ENCODE measurements around the gene MAL. TPM values are rescaled to one million over a fixed set of nuclear protein-coding genes. Genes with fewer than 3 reads are reported as not detected.

The MAL gene
- total and polyA plus RNA-seq, 2 of the 8 experiments (the other 6 are each of a cell fraction or from before 2014, with no cell fraction given) = not detected

- Histone ChIP-seq H3K23ac (ENCODE audit: insufficient read length) (no peak overlapping the region), H3K18ac (ENCODE audit: extremely low read depth, low read length) (no peak overlapping the region), H2AK5ac (ENCODE audit: low read depth, low read length) (no peak overlapping the region), H2BK15ac (ENCODE audit: low read length) (no peak overlapping the region), H3K56ac (replicated peaks; ENCODE audit: insufficient read length, low read depth, low read length) (no peak overlapping the region), H3K9me3 (ENCODE audit: insufficient read depth in 2 of 2, low read depth in 1 of 2, low read length in 1 of 2) (peaks cover 86 to 92% of the 10 kb centered on the region in 2 experiments), H3K9ac (replicated peaks in 1 of 4; ENCODE audit: extremely low read depth in 1 of 4, low read depth in 3 of 4, low read length in 3 of 4) (no peak overlapping the region), H3K27ac (ENCODE audit: low read depth, low read length) (no peak overlapping the region), H3K4me3 (ENCODE audit: extremely low read depth in 1 of 4, insufficient read depth in 2 of 4, low read depth in 3 of 4, low read length in 4 of 4) (no peak overlapping the region), H3K14ac (ENCODE audit: insufficient read length) (no peak overlapping the region), H3K36me3 (ENCODE audit: control insufficient read depth in 2 of 4, insufficient read depth in 4 of 4, low read length in 3 of 4) (no peaks in the 10 kb centered on the region), H4K8ac (ENCODE audit: extremely low read depth, insufficient read depth, low read length) (no peak overlapping the region), H4K91ac (replicated peaks; ENCODE audit: insufficient read length, low read length) (no peak overlapping the region), H4K20me1 (replicated peaks in 1 of 2; ENCODE audit: control insufficient read depth in 1 of 2, insufficient read depth in 2 of 2, low read length in 2 of 2) (no peaks in the 10 kb centered on the region), H4K5ac (ENCODE audit: insufficient read length, low read depth, low read length) (no peak overlapping the region), H2BK5ac (ENCODE audit: low read depth, low read length) (no peak overlapping the region), H2AFZ (ENCODE audit: low read length) (no peak overlapping the region), H3K23me2 (ENCODE audit: low read depth, low read length) (no peaks in the 10 kb centered on the region; the same call in 1 of the 2 replicates), H3K79me1 (ENCODE audit: low read depth, low read length) (no peaks in the 10 kb centered on the region), H2BK120ac (replicated peaks; ENCODE audit: low read depth, low read length) (no peak overlapping the region), H3K79me2 (ENCODE audit: control insufficient read depth in 1 of 2, insufficient read depth in 2 of 2, low read length in 2 of 2) (no peaks in the 10 kb centered on the region), H3K4me2 (ENCODE audit: insufficient read depth in 1 of 2, low read depth in 2 of 2, low read length in 2 of 2) (no peak overlapping the region), H3K4ac (replicated peaks; ENCODE audit: insufficient read length, low read depth, low read length) (no peak overlapping the region), H2BK12ac (ENCODE audit: low read depth, low read length) (no peak overlapping the region), H3K4me1 (replicated peaks in 1 of 4; ENCODE audit: control insufficient read depth in 3 of 4, insufficient read depth in 4 of 4, low read length in 3 of 4) (no peaks in the 10 kb centered on the region), H3K27me3 (replicated peaks in 1 of 4; ENCODE audit: control insufficient read depth in 3 of 4, extremely low read depth in 1 of 4, insufficient read depth in 3 of 4, low read length in 3 of 4) (peaks cover 0 to 3% (median 0%) of the 10 kb centered on the region in 4 experiments; a peak in 1 of 7 replicates), H2BK20ac (ENCODE audit: low read length) (no peak overlapping the region)
- TF ChIP-seq KDM5A (IDR thresholded peaks at IDR 0.05; ENCODE audit: low read length) = no peak
- TF ChIP-seq SP2 (IDR thresholded peaks at IDR 0.05; ENCODE audit: low read length) = no peak
- TF ChIP-seq BRCA1 (IDR thresholded peaks at IDR 0.05; ENCODE audit: low read depth, low read length) = no peak
- TF ChIP-seq GTF2F1 (IDR thresholded peaks at IDR 0.05; ENCODE audit: borderline replicate concordance, low read depth, low read length) = no peak
- no peak for TF ChIP-seq CEBPB (IDR thresholded peaks at IDR 0.05; ENCODE audit: low read depth, low read length)
- no peak for TF ChIP-seq ZNF274 (IDR thresholded peaks at IDR 0.05; ENCODE audit: borderline replicate concordance, extremely low read depth, low read length)
- TF ChIP-seq CHD2 (IDR thresholded peaks at IDR 0.05; ENCODE audit: low read length) = no peak
- no peak for TF ChIP-seq EGR1 (IDR thresholded peaks at IDR 0.05; ENCODE audit: borderline replicate concordance, low read depth, low read length)
- TF ChIP-seq PHF8 (conservative IDR thresholded peaks at IDR 0.05; ENCODE audit: low read depth, low read length) = no peak
- TF ChIP-seq MAFK (IDR thresholded peaks at IDR 0.05; ENCODE audit: low read depth, low read length) = no peak
- TF ChIP-seq TBP (IDR thresholded peaks at IDR 0.05; ENCODE audit: low read depth, low read length) = no peak
- TF ChIP-seq POLR2AphosphoS5 (IDR thresholded peaks at IDR 0.05; ENCODE audit: low read depth, low read length) = no peak
- no peak for TF ChIP-seq BACH1 (IDR thresholded peaks at IDR 0.05; ENCODE audit: low read length)
- no peak for TF ChIP-seq FOSL1 (IDR thresholded peaks at IDR 0.05; ENCODE audit: insufficient read depth, low read depth, low read length)
- 84% methylated on average over 4 of the region's 4 CpGs; no CpG with 5 or more reads in 1 of the 2 experiments for WGBS, 2 experiments (ENCODE audit: extremely low coverage in 1 of 2, insufficient coverage in 1 of 2, insufficient read length in 1 of 2, insufficient replicate concordance in 2 of 2, low coverage in 1 of 2, low lambda C conversion rate in 2 of 2, missing lambda C conversion rate in 1 of 2)
- CTCF ChIA-PET (ENCODE audit: partially characterized antibody) = interaction anchor here (1.2 kb wide), 1 partner anchor 43 kb away, joined by 3 read pairs; no protein-coding TSS in a partner anchor
- no peak for FAIRE-seq
- POLR2A ChIA-PET (ENCODE audit: partially characterized antibody) = no interaction called here
- no peak for DNase-seq (ENCODE audit: low read depth in 1 of 2, low spot score in 2 of 2)
Observed at GRCh38 chr2:95034221-95034620, 8.7 kb downstream of the MAL start.

Measured in H1 (cell line).